WTC11 (cell line): ENCODE measurements around the gene CLSTN2. TPM values are rescaled to one million over a fixed set of nuclear protein-coding genes. Genes with fewer than 3 reads are reported as not detected.
A peak's percentile ranks its signal among the peaks of the same experiment; 100 is the strongest.

Experiments used
- ATAC-seq: fragments of 200-7000 bp; cut with Tn5 transposase; 2 replicates; pipeline ENCODE4 v1.10.0; 2021; ENCODE audit warnings: mild to moderate bottlenecking, moderate library complexity
- CTCF ChIA-PET: fragments of 300-600 bp; sonication (Branson Sonifier 250); formaldehyde crosslinking; loops from one replicate; lab custom pipeline; 2021; ENCODE audit warnings: antibody characterized with exemption; lab: Charles Lee
- POLR2A ChIA-PET: fragments of 350-600 bp; sonication (Branson Sonifier 250); formaldehyde crosslinking; loops from one replicate; lab custom pipeline; 2021; ENCODE audit warnings: antibody characterized with exemption; lab: Charles Lee
- DNase-seq: peaks from one replicate; pipeline ENCODE4 v3.0.0; 2021; ENCODE audit warnings: low spot score
- H3K27ac Mint-ChIP-seq: 2 replicates; pipeline ENCODE4 v1.8.0; 2021; ENCODE audit warnings: mixed read lengths
- H3K27me3 Mint-ChIP-seq: 2 replicates; pipeline ENCODE4 v1.8.0; 2021; ENCODE audit warnings: low read depth, mild to moderate bottlenecking, moderate library complexity, mixed read lengths
- H3K36me3 Mint-ChIP-seq: 2 replicates; pipeline ENCODE4 v1.8.0; 2021; ENCODE audit warnings: mixed read lengths
- H3K4me1 Mint-ChIP-seq: 2 replicates; pipeline ENCODE4 v1.8.0; 2022; ENCODE audit warnings: mixed read lengths
- H3K4me3 Mint-ChIP-seq: 2 replicates; pipeline ENCODE4 v1.8.0; 2021; ENCODE audit warnings: mild to moderate bottlenecking, moderate library complexity, mixed read lengths
- H3K9me3 Mint-ChIP-seq: 2 replicates; pipeline ENCODE4 v1.8.0; 2021; ENCODE audit warnings: mixed read lengths
- ATF6 ChIP-seq: sonication (generic); formaldehyde crosslinking; IDR thresholded peaks from 2 replicates; pipeline ENCODE4 v1.8.1; 2023; ENCODE audit warnings: mild to moderate bottlenecking, missing genetic modification reagents
- ESRRA ChIP-seq: sonication (generic); formaldehyde crosslinking; IDR thresholded peaks from 2 replicates; pipeline ENCODE4 v1.8.1; 2022; ENCODE audit warnings: mild to moderate bottlenecking, missing genetic modification reagents, borderline replicate concordance
- GABPB1 ChIP-seq: sonication (generic); formaldehyde crosslinking; IDR thresholded peaks from 2 replicates; pipeline ENCODE4 v1.8.1; 2023; ENCODE audit warnings: mild to moderate bottlenecking, missing genetic modification reagents
- GTF2I ChIP-seq: fragments of 250-450 bp; sonication (Bioruptor Pico); conservative IDR thresholded peaks from 2 replicates; pipeline ENCODE4 v1.4.0; 2021; ENCODE audit warnings: mild to moderate bottlenecking
- NFATC4 ChIP-seq: fragments of 250-450 bp; sonication (Bioruptor Pico); IDR thresholded peaks from 2 replicates; pipeline ENCODE4 v1.9.0; 2021; ENCODE audit warnings: mild to moderate bottlenecking
- NFE2L1 ChIP-seq: sonication (generic); formaldehyde crosslinking; IDR thresholded peaks from 2 replicates; pipeline ENCODE4 v1.8.1; 2023; ENCODE audit warnings: missing genetic modification reagents
- PRDM15 ChIP-seq: sonication (generic); formaldehyde crosslinking; IDR thresholded peaks from 2 replicates; pipeline ENCODE4 v1.8.0; 2022; ENCODE audit warnings: missing genetic modification reagents
- PREB ChIP-seq: sonication (generic); formaldehyde crosslinking; IDR thresholded peaks from 2 replicates; pipeline ENCODE4 v1.8.1; 2022; ENCODE audit warnings: mild to moderate bottlenecking, missing genetic modification reagents, moderate library complexity, borderline replicate concordance
- SOX15 ChIP-seq: fragments of 250-450 bp; sonication (Bioruptor Pico); IDR thresholded peaks from 2 replicates; pipeline ENCODE4 v1.9.0; 2021; ENCODE audit warnings: mild to moderate bottlenecking
- TEAD1 ChIP-seq: sonication (generic); formaldehyde crosslinking; IDR thresholded peaks from 2 replicates; pipeline ENCODE4 v1.8.0; 2022; ENCODE audit warnings: mild to moderate bottlenecking, missing genetic modification reagents
- ZNF232 ChIP-seq: sonication (generic); formaldehyde crosslinking; IDR thresholded peaks from 2 replicates; pipeline ENCODE4 v1.8.0; 2022; ENCODE audit warnings: mild to moderate bottlenecking, missing genetic modification reagents
- ZNF423 ChIP-seq: fragments of 250-450 bp; sonication (Bioruptor Pico); IDR thresholded peaks from 2 replicates; pipeline ENCODE4 v2.1.2; 2022; ENCODE audit warnings: mild to moderate bottlenecking, moderate library complexity
- ZNF425 ChIP-seq: fragments of 250-450 bp; sonication (Bioruptor Pico); conservative IDR thresholded peaks from 2 replicates; pipeline ENCODE4 v1.9.0; 2021; ENCODE audit warnings: mild to moderate bottlenecking
- ZNF512 ChIP-seq: sonication (generic); formaldehyde crosslinking; IDR thresholded peaks from 2 replicates; pipeline ENCODE4 v1.8.1; 2022; ENCODE audit warnings: missing genetic modification reagents, borderline replicate concordance
- total RNA-seq: library from RNA; stranded (reverse); gene quantifications from 3 replicates; pipeline ENCODE4 v1.2.3, GENCODE V29; 2021
- TF ChIP-seq, protein P1 (sequence below): fragments of 200-600 bp; IDR thresholded peaks from 2 replicates; pipeline ENCODE4 v1.8.0; 2022; ENCODE audit warnings: antibody characterized with exemption
- TF ChIP-seq, protein P2 (sequence below): sonication (generic); formaldehyde crosslinking; IDR thresholded peaks from 2 replicates; pipeline ENCODE4 v1.8.0; 2022; ENCODE audit warnings: mild to moderate bottlenecking, missing genetic modification reagents
- TF ChIP-seq, protein P3 (sequence below): sonication (generic); formaldehyde crosslinking; IDR thresholded peaks from 2 replicates; pipeline ENCODE4 v1.8.1; 2023; ENCODE audit warnings: mild to moderate bottlenecking, missing genetic modification reagents, moderate library complexity
- TF ChIP-seq, protein P4 (sequence below): fragments of 250-450 bp; sonication (Bioruptor Pico); IDR thresholded peaks from 2 replicates; pipeline ENCODE4 v1.9.0; 2021; ENCODE audit warnings: mild to moderate bottlenecking, borderline replicate concordance

CLSTN2 gene
- total RNA-seq, 1 experiment from 2014 or later = 0.35 TPM

DNA sequence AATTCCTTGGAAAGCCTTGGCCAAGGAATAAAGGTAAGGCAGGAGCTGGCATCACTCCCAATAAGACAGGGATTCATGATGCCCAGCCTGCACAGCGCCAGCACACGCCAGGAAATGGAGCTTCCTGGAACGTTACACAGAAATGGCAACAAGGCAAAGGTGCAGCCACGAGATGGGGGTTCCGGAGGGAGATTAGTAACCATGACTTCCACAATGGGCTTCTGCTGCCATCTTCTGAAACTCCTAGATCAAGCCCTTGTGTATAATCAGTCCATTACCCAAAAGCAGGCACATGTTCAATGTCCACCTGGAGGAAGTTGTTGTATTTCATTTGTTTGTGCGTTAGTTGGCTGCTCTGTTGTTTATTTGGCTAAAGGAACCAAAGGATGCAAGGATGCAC, 611.7 kb downstream of the CLSTN2 start (continued):
- no peak for TF ChIP-seq ATF6
- no peak for TF ChIP-seq NFATC4 (CRISPR knock-in tag)
- no peak for TF ChIP-seq TEAD1 (CRISPR knock-in tag)
- TF ChIP-seq PREB = no peak
- TF ChIP-seq ZNF425 (CRISPR knock-in tag) = no peak
- TF ChIP-seq, protein P1, sequence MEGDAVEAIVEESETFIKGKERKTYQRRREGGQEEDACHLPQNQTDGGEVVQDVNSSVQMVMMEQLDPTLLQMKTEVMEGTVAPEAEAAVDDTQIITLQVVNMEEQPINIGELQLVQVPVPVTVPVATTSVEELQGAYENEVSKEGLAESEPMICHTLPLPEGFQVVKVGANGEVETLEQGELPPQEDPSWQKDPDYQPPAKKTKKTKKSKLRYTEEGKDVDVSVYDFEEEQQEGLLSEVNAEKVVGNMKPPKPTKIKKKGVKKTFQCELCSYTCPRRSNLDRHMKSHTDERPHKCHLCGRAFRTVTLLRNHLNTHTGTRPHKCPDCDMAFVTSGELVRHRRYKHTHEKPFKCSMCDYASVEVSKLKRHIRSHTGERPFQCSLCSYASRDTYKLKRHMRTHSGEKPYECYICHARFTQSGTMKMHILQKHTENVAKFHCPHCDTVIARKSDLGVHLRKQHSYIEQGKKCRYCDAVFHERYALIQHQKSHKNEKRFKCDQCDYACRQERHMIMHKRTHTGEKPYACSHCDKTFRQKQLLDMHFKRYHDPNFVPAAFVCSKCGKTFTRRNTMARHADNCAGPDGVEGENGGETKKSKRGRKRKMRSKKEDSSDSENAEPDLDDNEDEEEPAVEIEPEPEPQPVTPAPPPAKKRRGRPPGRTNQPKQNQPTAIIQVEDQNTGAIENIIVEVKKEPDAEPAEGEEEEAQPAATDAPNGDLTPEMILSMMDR = no peak
- TF ChIP-seq GTF2I (CRISPR knock-in tag) = no peak
- TF ChIP-seq, protein P2, sequence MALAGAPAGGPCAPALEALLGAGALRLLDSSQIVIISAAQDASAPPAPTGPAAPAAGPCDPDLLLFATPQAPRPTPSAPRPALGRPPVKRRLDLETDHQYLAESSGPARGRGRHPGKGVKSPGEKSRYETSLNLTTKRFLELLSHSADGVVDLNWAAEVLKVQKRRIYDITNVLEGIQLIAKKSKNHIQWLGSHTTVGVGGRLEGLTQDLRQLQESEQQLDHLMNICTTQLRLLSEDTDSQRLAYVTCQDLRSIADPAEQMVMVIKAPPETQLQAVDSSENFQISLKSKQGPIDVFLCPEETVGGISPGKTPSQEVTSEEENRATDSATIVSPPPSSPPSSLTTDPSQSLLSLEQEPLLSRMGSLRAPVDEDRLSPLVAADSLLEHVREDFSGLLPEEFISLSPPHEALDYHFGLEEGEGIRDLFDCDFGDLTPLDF (CRISPR knock-in tag) = no peak
- TF ChIP-seq, all 79 proteins: peak for 0

- Mint-ChIP-seq H3K27me3 (no peaks in the 10 kb centered on the region), H3K4me3 (no peak overlapping the region), H3K4me1 (no peaks in the 10 kb centered on the region), H3K9me3 (no peaks in the 10 kb centered on the region), H3K36me3 (no peaks in the 10 kb centered on the region), H3K27ac (no peak overlapping the region)
- CTCF ChIA-PET = interaction anchor here (0.6 to 1.0 kb wide), 3 partner anchors 14 to 531 kb away, joined by 3 read pairs; no protein-coding TSS in a partner anchor
- peak; percentile 92 for ATAC-seq
- no peak for DNase-seq
- POLR2A ChIA-PET = interaction anchor here (0.6 kb wide), 1 partner anchor 52 kb away, joined by 3 read pairs; no protein-coding TSS in a partner anchor
- TF ChIP-seq, protein P3, sequence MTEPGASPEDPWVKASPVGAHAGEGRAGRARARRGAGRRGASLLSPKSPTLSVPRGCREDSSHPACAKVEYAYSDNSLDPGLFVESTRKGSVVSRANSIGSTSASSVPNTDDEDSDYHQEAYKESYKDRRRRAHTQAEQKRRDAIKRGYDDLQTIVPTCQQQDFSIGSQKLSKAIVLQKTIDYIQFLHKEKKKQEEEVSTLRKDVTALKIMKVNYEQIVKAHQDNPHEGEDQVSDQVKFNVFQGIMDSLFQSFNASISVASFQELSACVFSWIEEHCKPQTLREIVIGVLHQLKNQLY (CRISPR knock-in tag) = no peak
- TF ChIP-seq PRDM15 (no peak), GABPB1 (CRISPR knock-in tag) (no peak), ZNF423 (CRISPR knock-in tag) (no peak), ZNF512 (CRISPR knock-in tag) (no peak), ESRRA (CRISPR knock-in tag) (no peak), ZNF232 (CRISPR knock-in tag) (no peak), SOX15 (no peak), NFE2L1 (no peak)
- TF ChIP-seq, protein P4, sequence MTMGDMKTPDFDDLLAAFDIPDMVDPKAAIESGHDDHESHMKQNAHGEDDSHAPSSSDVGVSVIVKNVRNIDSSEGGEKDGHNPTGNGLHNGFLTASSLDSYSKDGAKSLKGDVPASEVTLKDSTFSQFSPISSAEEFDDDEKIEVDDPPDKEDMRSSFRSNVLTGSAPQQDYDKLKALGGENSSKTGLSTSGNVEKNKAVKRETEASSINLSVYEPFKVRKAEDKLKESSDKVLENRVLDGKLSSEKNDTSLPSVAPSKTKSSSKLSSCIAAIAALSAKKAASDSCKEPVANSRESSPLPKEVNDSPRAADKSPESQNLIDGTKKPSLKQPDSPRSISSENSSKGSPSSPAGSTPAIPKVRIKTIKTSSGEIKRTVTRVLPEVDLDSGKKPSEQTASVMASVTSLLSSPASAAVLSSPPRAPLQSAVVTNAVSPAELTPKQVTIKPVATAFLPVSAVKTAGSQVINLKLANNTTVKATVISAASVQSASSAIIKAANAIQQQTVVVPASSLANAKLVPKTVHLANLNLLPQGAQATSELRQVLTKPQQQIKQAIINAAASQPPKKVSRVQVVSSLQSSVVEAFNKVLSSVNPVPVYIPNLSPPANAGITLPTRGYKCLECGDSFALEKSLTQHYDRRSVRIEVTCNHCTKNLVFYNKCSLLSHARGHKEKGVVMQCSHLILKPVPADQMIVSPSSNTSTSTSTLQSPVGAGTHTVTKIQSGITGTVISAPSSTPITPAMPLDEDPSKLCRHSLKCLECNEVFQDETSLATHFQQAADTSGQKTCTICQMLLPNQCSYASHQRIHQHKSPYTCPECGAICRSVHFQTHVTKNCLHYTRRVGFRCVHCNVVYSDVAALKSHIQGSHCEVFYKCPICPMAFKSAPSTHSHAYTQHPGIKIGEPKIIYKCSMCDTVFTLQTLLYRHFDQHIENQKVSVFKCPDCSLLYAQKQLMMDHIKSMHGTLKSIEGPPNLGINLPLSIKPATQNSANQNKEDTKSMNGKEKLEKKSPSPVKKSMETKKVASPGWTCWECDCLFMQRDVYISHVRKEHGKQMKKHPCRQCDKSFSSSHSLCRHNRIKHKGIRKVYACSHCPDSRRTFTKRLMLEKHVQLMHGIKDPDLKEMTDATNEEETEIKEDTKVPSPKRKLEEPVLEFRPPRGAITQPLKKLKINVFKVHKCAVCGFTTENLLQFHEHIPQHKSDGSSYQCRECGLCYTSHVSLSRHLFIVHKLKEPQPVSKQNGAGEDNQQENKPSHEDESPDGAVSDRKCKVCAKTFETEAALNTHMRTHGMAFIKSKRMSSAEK = no peak
Measured at GRCh38 chr3:140552403-140552802, 617.4 kb downstream of the CLSTN2 start.
